NCI-H128 (cell line): ENCODE results near the gene PHF21A.
A peak's percentile ranks its signal among the peaks of the same experiment; 100 is the strongest.
"Not testable (repeated sequence)": the region's sequence is repeated elsewhere in the genome, so short reads cannot be mapped to it uniquely, and the experiment has no call there.

Experiments used
- DNase-seq: peaks from one replicate; lab custom pipeline; 2025; ENCODE audit not compliant: unreplicated experiment; lab: John Stamatoyannopoulos, UW

The PHF21A gene

GRCh38 chr11:45985212-45985611 lies 136.0 kb downstream of the PHF21A start:
- no peak for DNase-seq

- no peak for DNase-seq
Measured at GRCh38 chr11:45984192-45984591, 137.1 kb downstream of the PHF21A start.

- DNase-seq: no peak
Measured at GRCh38 chr11:45983471-45983845, 137.8 kb downstream of the PHF21A start.

GRCh38 chr11:45982656-45983470 lies 138.4 kb downstream of the PHF21A start:
- no peak for DNase-seq

- DNase-seq: not testable (repeated sequence)
Measured at GRCh38 chr11:45981826-45982225, 139.4 kb downstream of the PHF21A start.

GRCh38 chr11:45974806-45975205 lies 146.4 kb downstream of the PHF21A start:
- DNase-seq: no peak

GRCh38 chr11:45973601-45974000 lies 147.7 kb downstream of the PHF21A start:
- DNase-seq: no peak

- DNase-seq: no peak
Measured at GRCh38 chr11:45968901-45969300, 152.4 kb downstream of the PHF21A start.

GRCh38 chr11:45967506-45967905 lies 153.7 kb downstream of the PHF21A start:
- DNase-seq: no peak

- DNase-seq: peak; percentile 46
Measured at GRCh38 chr11:45964911-45965389, 156.3 kb downstream of the PHF21A start.

- DNase-seq: no peak
Measured at GRCh38 chr11:45961751-45962240, 159.5 kb downstream of the PHF21A start.

GRCh38 chr11:45960387-45961095 lies 160.7 kb downstream of the PHF21A start:
- DNase-seq: no peak

GRCh38 chr11:45959851-45960250 lies 161.4 kb downstream of the PHF21A start:
- no peak for DNase-seq

GRCh38 chr11:45949992-45950407 lies 171.3 kb downstream of the PHF21A start:
- no peak for DNase-seq

- no peak for DNase-seq
Measured at GRCh38 chr11:45948356-45948755, 172.9 kb downstream of the PHF21A start.

- no peak for DNase-seq
Measured at GRCh38 chr11:45947885-45948284, 173.4 kb downstream of the PHF21A start.

- no peak for DNase-seq
Measured at GRCh38 chr11:45945397-45945999, 175.8 kb downstream of the PHF21A start.

- no peak for DNase-seq
Measured at GRCh38 chr11:45942381-45942780, 178.9 kb downstream of the PHF21A start.

- DNase-seq: no peak
Measured at GRCh38 chr11:45941285-45941684, 180.0 kb downstream of the PHF21A start.

GRCh38 chr11:45939836-45940235 lies 181.4 kb downstream of the PHF21A start:
- no peak for DNase-seq

- no peak for DNase-seq
Measured at GRCh38 chr11:45937916-45938315, 183.3 kb downstream of the PHF21A start.
